ENCODE data around the gene ACO2. TPM values are rescaled to one million over a fixed set of nuclear protein-coding genes. Genes with fewer than 3 reads are reported as not detected.

Gene ACO2
- total RNA-seq, 1 donor from 2014 or later = 67.2 TPM

GRCh38 chr22:41525450-41526225 is 56.7 kb downstream of the ACO2 start:
- Histone ChIP-seq H3K4me1 (ENCODE audit: insufficient read depth, low read length) (peaks cover 9% of the 10 kb centered on the region), H3K36me3 (ENCODE audit: insufficient read depth, low read length) (peaks cover 19% of the 10 kb centered on the region), H3K9ac (ENCODE audit: low read length) (no peak overlapping the region), H4K20me1 (ENCODE audit: insufficient read depth, low read length) (peaks cover 60% of the 10 kb centered on the region), H2AFZ (ENCODE audit: low read depth, low read length) (no peak overlapping the region), H3K79me2 (ENCODE audit: insufficient read depth, low read length) (peaks cover 8% of the 10 kb centered on the region), H3K27ac (ENCODE audit: low read depth, low read length) (no peak overlapping the region), H3K4me2 (ENCODE audit: low read length) (no peak overlapping the region), H3K4me3 (ENCODE audit: insufficient read depth, low read depth, low read length) (no peak overlapping the region), H3K27me3 (ENCODE audit: insufficient read depth, low read length) (no peaks in the 10 kb centered on the region), H3K9me3 (ENCODE audit: insufficient read depth, low read depth, low read length) (no peaks in the 10 kb centered on the region)
- H3K27ac Mint-ChIP-seq (ENCODE audit: unreplicated experiment) = peak overlapping the region; percentile 34
- H3K9me3 Mint-ChIP-seq (ENCODE audit: unreplicated experiment) = peaks cover 2% of the 10 kb centered on the region
- H3K4me3 Mint-ChIP-seq (ENCODE audit: unreplicated experiment) = no peak overlapping the region
- peaks cover 12% of the 10 kb centered on the region for H3K36me3 Mint-ChIP-seq (ENCODE audit: low read depth, unreplicated experiment)
- H3K4me1 Mint-ChIP-seq (ENCODE audit: low read depth, unreplicated experiment) = peaks cover 4% of the 10 kb centered on the region
- DNase-seq (ENCODE audit: low read depth) = no peak
- H3K27me3 Mint-ChIP-seq (ENCODE audit: low read depth, unreplicated experiment) = no peaks in the 10 kb centered on the region
- no peak for FAIRE-seq
- TF ChIP-seq, protein P1, sequence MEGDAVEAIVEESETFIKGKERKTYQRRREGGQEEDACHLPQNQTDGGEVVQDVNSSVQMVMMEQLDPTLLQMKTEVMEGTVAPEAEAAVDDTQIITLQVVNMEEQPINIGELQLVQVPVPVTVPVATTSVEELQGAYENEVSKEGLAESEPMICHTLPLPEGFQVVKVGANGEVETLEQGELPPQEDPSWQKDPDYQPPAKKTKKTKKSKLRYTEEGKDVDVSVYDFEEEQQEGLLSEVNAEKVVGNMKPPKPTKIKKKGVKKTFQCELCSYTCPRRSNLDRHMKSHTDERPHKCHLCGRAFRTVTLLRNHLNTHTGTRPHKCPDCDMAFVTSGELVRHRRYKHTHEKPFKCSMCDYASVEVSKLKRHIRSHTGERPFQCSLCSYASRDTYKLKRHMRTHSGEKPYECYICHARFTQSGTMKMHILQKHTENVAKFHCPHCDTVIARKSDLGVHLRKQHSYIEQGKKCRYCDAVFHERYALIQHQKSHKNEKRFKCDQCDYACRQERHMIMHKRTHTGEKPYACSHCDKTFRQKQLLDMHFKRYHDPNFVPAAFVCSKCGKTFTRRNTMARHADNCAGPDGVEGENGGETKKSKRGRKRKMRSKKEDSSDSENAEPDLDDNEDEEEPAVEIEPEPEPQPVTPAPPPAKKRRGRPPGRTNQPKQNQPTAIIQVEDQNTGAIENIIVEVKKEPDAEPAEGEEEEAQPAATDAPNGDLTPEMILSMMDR (IDR thresholded peaks at IDR 0.05; ENCODE audit: insufficient read depth, low read depth, low read length) = no peak
- TF ChIP-seq EZH2 (IDR thresholded peaks at IDR 0.05; ENCODE audit: insufficient read depth, low read length) = no peak

- H3K4me3 Mint-ChIP-seq (ENCODE audit: unreplicated experiment) = no peak overlapping the region
These were observed 57.4 kb downstream of the ACO2 start for GRCh38 chr22:41526226-41526829.

More at GRCh38 chr22:41526226-41526829, 57.4 kb downstream of the ACO2 start:
- Histone ChIP-seq H4K20me1 (ENCODE audit: insufficient read depth, low read length) (peaks cover 67% of the 10 kb centered on the region), H3K27ac (ENCODE audit: low read depth, low read length) (no peak overlapping the region), H3K79me2 (ENCODE audit: insufficient read depth, low read length) (peaks cover 14% of the 10 kb centered on the region), H3K4me1 (ENCODE audit: insufficient read depth, low read length) (peaks cover 9% of the 10 kb centered on the region), H3K36me3 (ENCODE audit: insufficient read depth, low read length) (peaks cover 19% of the 10 kb centered on the region), H3K27me3 (ENCODE audit: insufficient read depth, low read length) (no peaks in the 10 kb centered on the region), H3K9ac (ENCODE audit: low read length) (no peak overlapping the region), H3K4me2 (ENCODE audit: low read length) (no peak overlapping the region), H3K9me3 (ENCODE audit: insufficient read depth, low read depth, low read length) (no peaks in the 10 kb centered on the region), H2AFZ (ENCODE audit: low read depth, low read length) (no peak overlapping the region), H3K4me3 (ENCODE audit: insufficient read depth, low read depth, low read length) (no peak overlapping the region)
- Mint-ChIP-seq H3K9me3 (ENCODE audit: unreplicated experiment) (peaks cover 2% of the 10 kb centered on the region), H3K4me1 (ENCODE audit: low read depth, unreplicated experiment) (peaks cover 4% of the 10 kb centered on the region), H3K36me3 (ENCODE audit: low read depth, unreplicated experiment) (peaks cover 15% of the 10 kb centered on the region), H3K27me3 (ENCODE audit: low read depth, unreplicated experiment) (no peaks in the 10 kb centered on the region), H3K27ac (ENCODE audit: unreplicated experiment) (peak overlapping the region; percentile 34)
- no peak for TF ChIP-seq EZH2 (IDR thresholded peaks at IDR 0.05; ENCODE audit: insufficient read depth, low read length)
- TF ChIP-seq, protein P1 (IDR thresholded peaks at IDR 0.05; ENCODE audit: insufficient read depth, low read depth, low read length) = no peak
- FAIRE-seq (no peak), DNase-seq (ENCODE audit: low read depth) (no peak)

All from astrocyte (in vitro differentiated cells and primary cell).